Naive thymus-derived CD4-positive, alpha-beta T cell (primary cell): ENCODE measurements around the gene TOP3A. TPM values are rescaled to one million over a fixed set of nuclear protein-coding genes. Genes with fewer than 3 reads are reported as not detected.
"Not testable (repeated sequence)": the region's sequence is repeated elsewhere in the genome, so short reads cannot be mapped to it uniquely, and the experiment has no call there.

ENCODE experiments used
- ATAC-seq: fragments of 150-1000 bp; cut with Tn5 transposase; 2 replicates; pipeline ENCODE4 v1.10.0; 2021; ENCODE audit warnings: mild to moderate bottlenecking, moderate library complexity
- CTCF ChIA-PET: fragments of 350-600 bp; sonication (Branson Sonifier 250); formaldehyde crosslinking; loops from one replicate; lab custom pipeline; 2021; ENCODE audit warnings: antibody characterized with exemption; lab: Charles Lee
- POLR2A ChIA-PET: fragments of 350-600 bp; sonication (Branson Sonifier 250); formaldehyde crosslinking; loops from one replicate; lab custom pipeline; 2021; ENCODE audit warnings: antibody characterized with exemption, inconsistent platforms; lab: Charles Lee
- DNase-seq, 9 donors: peaks; one replicate each; pipeline versions ENCODE4 v3.0.0 to v3.0.0-alpha.2; 2020 to 2022; ENCODE audit warnings: mixed read lengths in 1 of 9
- H3K27ac ChIP-seq: one replicate; pipeline ENCODE4 v1.7.0; 2013; ENCODE audit warnings: mild to moderate bottlenecking, low read depth, low read length, moderate library complexity
- H3K27me3 ChIP-seq, 2 donors: one replicate each; pipeline ENCODE4 v1.7.0; 2013; ENCODE audit warnings: low read length in 2 of 2, mild to moderate bottlenecking in 2 of 2, moderate library complexity in 2 of 2; ENCODE audit not compliant: control insufficient read depth in 2 of 2, insufficient read depth in 2 of 2
- H3K36me3 ChIP-seq, 3 experiments: 1 replicate in 2 of 3; 2 replicates in 1 of 3; pipeline ENCODE4 v1.7.0; 2013; ENCODE audit warnings: low read length in 3 of 3, mild to moderate bottlenecking in 3 of 3, moderate library complexity in 1 of 3; ENCODE audit not compliant: insufficient read depth in 3 of 3, control insufficient read depth in 2 of 3
- H3K4me1 ChIP-seq, 2 donors: one replicate each; pipeline ENCODE4 v1.7.0; 2013; ENCODE audit warnings: low read length in 2 of 2, mild to moderate bottlenecking in 2 of 2, moderate library complexity in 1 of 2; ENCODE audit not compliant: control insufficient read depth in 2 of 2, insufficient read depth in 2 of 2
- H3K4me3 ChIP-seq: 2 replicates; pipeline ENCODE4 v1.7.0; 2013; ENCODE audit warnings: mild to moderate bottlenecking, low read length
- H3K9me3 ChIP-seq, 3 experiments: 1 replicate in 2 of 3; 2 replicates in 1 of 3; pipeline ENCODE4 v1.7.0; 2013; ENCODE audit warnings: low read length in 3 of 3; ENCODE audit not compliant: control insufficient read depth in 2 of 3
- H3K27ac Mint-ChIP-seq, 9 donors: one replicate each; pipeline ENCODE4 v1.8.0; 2020 to 2022; ENCODE audit warnings: mixed read lengths in 9 of 9, mild to moderate bottlenecking in 8 of 9, moderate library complexity in 5 of 9, inconsistent platforms in 2 of 9
- H3K27me3 Mint-ChIP-seq, 5 donors: one replicate each; pipeline ENCODE4 v1.8.0; 2021 to 2022; ENCODE audit warnings: mixed read lengths in 5 of 5, mild to moderate bottlenecking in 1 of 5
- H3K36me3 Mint-ChIP-seq, 5 donors: one replicate each; pipeline ENCODE4 v1.8.0; 2020 to 2022; ENCODE audit warnings: mixed read lengths in 5 of 5, mild to moderate bottlenecking in 3 of 5, inconsistent platforms in 1 of 5
- H3K4me1 Mint-ChIP-seq, 7 donors: one replicate each; pipeline ENCODE4 v1.8.0; 2020 to 2022; ENCODE audit warnings: mixed read lengths in 7 of 7, mild to moderate bottlenecking in 3 of 7, inconsistent platforms in 1 of 7
- H3K4me3 Mint-ChIP-seq, 10 donors: one replicate each; pipeline ENCODE4 v1.8.0; 2020 to 2022; ENCODE audit warnings: mild to moderate bottlenecking in 10 of 10, mixed read lengths in 10 of 10, moderate library complexity in 6 of 10, inconsistent platforms in 2 of 10
- H3K9me3 Mint-ChIP-seq, 11 donors: one replicate each; pipeline ENCODE4 v1.8.0; 2020 to 2022; ENCODE audit warnings: mixed read lengths in 11 of 11, mild to moderate bottlenecking in 4 of 11, inconsistent platforms in 1 of 11, moderate library complexity in 1 of 11
- intact Hi-C, 2 donors: fragments of 100-400 bp; cut with micrococcal nuclease; formaldehyde crosslinking; loops; one replicate each; pipeline ENCODE4 v1.15.1; 2023
- polyA plus RNA-seq, 2 donors: library from polyadenylated mRNA; unstranded; fragments of 300-500 nt; fragmentation: Illumina TruSeq; gene quantifications; one replicate each; pipeline ENCODE4 v1.2.3, GENCODE V29; 2021
- total RNA-seq, 6 experiments: library from RNA in 5 of 6; stranded (reverse) in 5 of 6; gene quantifications; 1 replicate in 5 of 6; 2 replicates in 1 of 6; pipeline ENCODE4 v1.2.3 and lab custom pipeline; 2021 to 2026

TOP3A gene
- total and polyA plus RNA-seq, 7 experiments from 2014 or later: 13.7 to 74.9 (median 39.7) TPM

- peaks cover 0 to 45% (median 23%) of the 10 kb centered on the region in 5 donors for H3K36me3 Mint-ChIP-seq
- POLR2A ChIA-PET: interaction anchor here (0.6 kb wide), 1 partner anchor 9 kb away, joined by 4 read pairs; no protein-coding TSS in a partner anchor
- no peaks in the 10 kb centered on the region for H3K27me3 ChIP-seq
- CTCF ChIA-PET: no interaction called here
- no peak overlapping the region for H3K27ac ChIP-seq
- no peaks in the 10 kb centered on the region for H3K4me1 ChIP-seq
- DNase-seq (no peak), ATAC-seq (peak; percentile 58)
- no peaks in the 10 kb centered on the region for H3K9me3 Mint-ChIP-seq
- intact Hi-C loops: no loop called here
- H3K4me1 Mint-ChIP-seq: peaks cover 0 to 3% (median 0%) of the 10 kb centered on the region in 7 donors
- H3K4me3 Mint-ChIP-seq: no peak overlapping the region
- peak overlapping the region in 1 of 9 donors; percentile 39 for H3K27ac Mint-ChIP-seq
- no peaks in the 10 kb centered on the region for H3K9me3 ChIP-seq
- no peaks in the 10 kb centered on the region for H3K27me3 Mint-ChIP-seq
- H3K36me3 ChIP-seq: peaks cover 14 to 54% (median 24%) of the 10 kb centered on the region in 3 experiments
- no peak overlapping the region for H3K4me3 ChIP-seq
These were observed 13.9 kb downstream of the TOP3A start for GRCh38 chr17:18300725-18301480.

GRCh38 chr17:18298061-18298460, 16.7 kb downstream of the TOP3A start:
- H3K27ac Mint-ChIP-seq, H3K4me1 Mint-ChIP-seq, H3K9me3 ChIP-seq, H3K9me3 Mint-ChIP-seq, DNase-seq, H3K27me3 ChIP-seq, H3K4me3 Mint-ChIP-seq, H3K4me3 ChIP-seq, intact Hi-C loops, ATAC-seq, POLR2A ChIA-PET, CTCF ChIA-PET, H3K27me3 Mint-ChIP-seq, H3K4me1 ChIP-seq, H3K27ac ChIP-seq: not testable (repeated sequence)
- peaks cover 14 to 42% (median 15%) of the 10 kb centered on the region in 3 experiments for H3K36me3 ChIP-seq
- H3K36me3 Mint-ChIP-seq: peaks cover 0 to 45% (median 20%) of the 10 kb centered on the region in 5 donors

GRCh38 chr17:18291718-18292540, 22.9 kb downstream of the TOP3A start:
- Histone ChIP-seq H3K27ac (no peak overlapping the region), H3K9me3 (no peaks in the 10 kb centered on the region), H3K36me3 (peaks cover 10 to 58% (median 13%) of the 10 kb centered on the region in 3 experiments), H3K27me3 (no peaks in the 10 kb centered on the region), H3K4me1 (no peaks in the 10 kb centered on the region), H3K4me3 (no peak overlapping the region)
- Mint-ChIP-seq H3K4me3 (no peak overlapping the region), H3K9me3 (no peaks in the 10 kb centered on the region), H3K4me1 (peaks cover 0 to 2% (median 0%) of the 10 kb centered on the region in 7 donors), H3K36me3 (peaks cover 5 to 38% (median 13%) of the 10 kb centered on the region in 5 donors), H3K27me3 (no peaks in the 10 kb centered on the region), H3K27ac (peak overlapping the region in 1 of 9 donors; percentile 25)
- intact Hi-C loops: no loop called here
- DNase-seq: no peak
- ChIA-PET CTCF (no interaction called here), POLR2A (no interaction called here)
- ATAC-seq: no peak

GRCh38 chr17:18285296-18285695, 29.5 kb downstream of the TOP3A start:
- Histone ChIP-seq H3K27me3 (no peaks in the 10 kb centered on the region), H3K27ac (no peak overlapping the region), H3K36me3 (peaks cover 16 to 90% (median 27%) of the 10 kb centered on the region in 3 experiments), H3K4me3 (no peak overlapping the region), H3K4me1 (no peaks in the 10 kb centered on the region), H3K9me3 (no peaks in the 10 kb centered on the region)
- no peak for ATAC-seq
- ChIA-PET CTCF (interaction anchor here (0.6 kb wide), 1 partner anchor 282 kb away, joined by 4 read pairs; no protein-coding TSS in a partner anchor), POLR2A (no interaction called here)
- intact Hi-C loops: no loop called here
- Mint-ChIP-seq H3K9me3 (peaks cover 0 to 2% (median 0%) of the 10 kb centered on the region in 11 donors), H3K36me3 (peaks cover 5 to 53% (median 22%) of the 10 kb centered on the region in 5 donors), H3K27ac (no peak overlapping the region), H3K27me3 (no peaks in the 10 kb centered on the region), H3K4me1 (no peaks in the 10 kb centered on the region), H3K4me3 (no peak overlapping the region)
- no peak for DNase-seq

GRCh38 chr17:18281788-18282187, 33.0 kb downstream of the TOP3A start:
- Mint-ChIP-seq H3K27me3 (no peaks in the 10 kb centered on the region), H3K4me3 (no peak overlapping the region), H3K4me1 (no peaks in the 10 kb centered on the region), H3K36me3 (peaks cover 0 to 51% (median 17%) of the 10 kb centered on the region in 5 donors), H3K9me3 (peaks cover 0 to 2% (median 0%) of the 10 kb centered on the region in 11 donors), H3K27ac (no peak overlapping the region)
- H3K36me3 ChIP-seq: peaks cover 10 to 89% (median 18%) of the 10 kb centered on the region in 3 experiments
- ChIA-PET POLR2A (interaction anchor here (0.5 kb wide), 1 partner anchor 26 kb away, joined by 5 read pairs; no protein-coding TSS in a partner anchor), CTCF (no interaction called here)
- no peak overlapping the region for H3K4me3 ChIP-seq
- no peak overlapping the region for H3K27ac ChIP-seq
- no peak for DNase-seq
- intact Hi-C loops: no loop called here
- ATAC-seq: no peak
- no peaks in the 10 kb centered on the region for H3K9me3 ChIP-seq
- no peaks in the 10 kb centered on the region for H3K27me3 ChIP-seq
- H3K4me1 ChIP-seq: no peaks in the 10 kb centered on the region

- Histone ChIP-seq H3K4me1 (no peaks in the 10 kb centered on the region), H3K27ac (no peak overlapping the region), H3K27me3 (no peaks in the 10 kb centered on the region), H3K9me3 (no peaks in the 10 kb centered on the region), H3K36me3 (peaks cover 5 to 90% (median 18%) of the 10 kb centered on the region in 3 experiments), H3K4me3 (no peak overlapping the region)
- H3K4me3 Mint-ChIP-seq: no peak overlapping the region
- no peaks in the 10 kb centered on the region for H3K27me3 Mint-ChIP-seq
- H3K4me1 Mint-ChIP-seq: no peaks in the 10 kb centered on the region
- DNase-seq (no peak), ATAC-seq (no peak)
- H3K36me3 Mint-ChIP-seq: peaks cover 0 to 47% (median 18%) of the 10 kb centered on the region in 5 donors
- CTCF ChIA-PET: no interaction called here
- peak overlapping the region in 1 of 9 donors; percentile 1 for H3K27ac Mint-ChIP-seq
- H3K9me3 Mint-ChIP-seq: no peaks in the 10 kb centered on the region
- intact Hi-C loops: no loop called here
- POLR2A ChIA-PET: no interaction called here
These were observed 33.9 kb downstream of the TOP3A start for GRCh38 chr17:18280766-18281371.
